ENCODE results near the gene CRYBG2. TPM values are rescaled to one million over a fixed set of nuclear protein-coding genes. Genes with fewer than 3 reads are reported as not detected.

The CRYBG2 gene, protein sequence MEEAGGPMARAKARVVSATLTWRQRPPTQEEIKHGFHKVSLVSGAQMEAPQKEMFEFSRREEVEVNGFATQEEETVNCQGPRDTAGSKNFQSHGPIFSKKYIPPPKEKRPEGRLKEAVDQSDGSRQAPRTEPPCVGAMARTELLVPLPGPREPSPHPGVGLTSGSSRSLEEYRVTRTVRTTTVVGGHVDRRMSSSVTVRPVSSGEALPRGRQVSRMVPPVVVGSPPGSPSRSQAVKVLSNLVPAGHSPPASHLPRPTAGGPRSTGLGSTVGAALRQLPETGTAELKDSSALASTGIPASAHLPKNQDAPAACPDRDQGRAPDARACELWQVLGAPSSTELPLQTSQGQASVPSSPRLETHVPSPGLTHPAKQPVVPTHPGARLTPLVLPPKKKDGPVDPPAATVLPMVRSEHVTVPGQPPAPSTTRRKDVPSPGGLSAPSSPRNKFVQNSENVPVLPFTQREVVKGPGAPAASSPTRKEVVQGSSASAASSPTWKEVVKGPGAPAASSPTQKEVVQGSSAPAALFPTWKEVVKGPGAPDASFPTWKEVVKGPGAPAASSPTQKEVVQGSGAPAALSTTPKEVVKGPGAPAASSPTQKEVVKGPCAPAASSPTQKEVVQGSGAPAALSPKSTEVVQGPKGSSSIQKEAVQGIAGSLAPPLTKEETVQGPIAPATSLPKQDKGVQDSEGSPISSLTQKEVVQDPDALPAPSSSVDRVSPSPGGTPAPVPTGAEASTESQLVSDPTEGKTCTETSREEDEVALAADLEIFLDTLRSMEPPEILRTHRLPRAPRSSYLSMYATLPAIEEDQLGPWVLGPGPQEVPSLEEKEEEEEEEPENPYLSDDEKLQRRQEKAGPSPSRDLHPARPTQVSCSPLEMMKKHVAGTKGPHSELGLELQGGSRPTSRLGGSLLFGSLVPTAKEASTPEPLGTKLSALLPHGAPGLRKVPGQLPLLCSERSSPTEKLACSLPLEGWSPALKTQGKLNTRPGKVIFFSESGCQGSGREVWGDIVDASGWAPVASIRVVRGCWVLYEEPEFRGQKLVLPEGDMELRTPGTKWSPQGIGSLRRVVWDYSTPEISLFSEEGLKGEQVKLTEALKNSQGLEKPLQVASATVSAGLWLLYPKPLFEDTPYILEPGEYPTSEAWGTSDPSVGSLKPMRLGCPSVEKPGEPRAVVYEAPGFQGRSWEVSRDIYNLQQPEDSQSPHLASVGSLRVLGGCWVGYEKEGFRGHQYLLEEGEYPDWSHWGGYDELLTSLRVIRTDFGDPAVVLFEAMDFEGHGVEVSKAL (N-terminal part only)
- total RNA-seq, result 1 to 10 TPM; 1.3 to 1.4 TPM
- polyA plus RNA-seq (2013, experiment 1 of 2), result 3.1 TPM
- 4.2 TPM for polyA plus RNA-seq (2013, experiment 2 of 2)
- total RNA-seq, result 0.17 to 8.4 (median 1.7) reads per million in 172 experiments

DNA sequence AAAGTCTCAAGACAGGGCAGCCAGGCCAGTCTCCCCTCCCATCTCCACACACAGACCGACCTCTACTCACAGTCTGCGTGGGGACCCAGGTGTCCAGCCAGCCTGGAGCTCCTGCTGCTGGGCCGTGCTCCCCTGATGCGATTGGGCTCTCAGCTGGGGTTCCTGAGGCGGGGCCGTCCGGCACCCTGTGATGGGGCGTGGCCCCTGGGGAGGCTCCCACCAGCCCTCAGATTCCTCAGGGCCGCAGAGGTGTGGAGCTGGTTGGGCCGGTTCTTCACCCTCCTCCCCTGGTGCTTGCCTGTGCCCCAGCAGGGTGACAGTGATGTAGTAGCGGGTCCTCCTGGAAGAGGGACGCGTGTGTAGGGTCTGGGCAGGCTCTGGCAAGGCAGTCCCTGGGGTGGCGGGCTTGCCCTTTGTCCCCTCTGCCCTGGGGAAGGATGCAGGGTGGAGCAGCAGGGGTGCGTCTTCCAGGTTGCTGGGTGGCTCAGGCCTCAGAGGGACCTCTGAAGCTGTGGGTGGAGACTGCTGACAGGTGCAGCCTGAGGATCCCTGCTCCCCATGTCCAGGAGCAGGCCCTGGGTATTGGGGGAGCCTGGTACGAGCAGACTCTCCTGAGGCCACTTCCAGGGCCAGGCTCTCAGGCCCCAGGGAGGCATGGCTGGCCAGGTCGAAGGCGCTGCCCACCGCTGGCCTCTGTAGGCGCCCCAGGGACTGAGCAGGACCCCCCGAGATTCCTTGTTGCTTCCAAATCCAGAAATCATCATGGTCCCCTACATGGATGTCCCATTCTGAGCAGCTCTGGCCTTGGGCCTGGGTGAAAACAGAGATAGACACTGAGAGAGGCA is at the start of gene CRYBG2:
TSS of gene CRYBG2 (minus strand) at position 155 of the 845 bp plus-strand sequence. CDS start 7,473 bp downstream, outside the sequence.
- no peaks in the 10 kb centered on the region for H3K9me3 Mint-ChIP-seq
- H3K4me3 ChIP-seq (ENCODE audit: low read length), result no peak within 1 kb of the TSS
- peaks cover 0 to 2% of the 10 kb centered on the region in 2 experiments for H3K27me3 ChIP-seq (ENCODE audit: control insufficient read depth in 1 of 2, insufficient read depth in 2 of 2, low read length in 2 of 2)
- ChIA-PET CTCF (no interaction called here), POLR2A (no interaction called here)
- no peak within 1 kb of the TSS for H3K27ac Mint-ChIP-seq
- H3K36me3 ChIP-seq (ENCODE audit: insufficient read depth, low read length), result no peaks in the 10 kb centered on the region
- TF ChIP-seq, protein P1, sequence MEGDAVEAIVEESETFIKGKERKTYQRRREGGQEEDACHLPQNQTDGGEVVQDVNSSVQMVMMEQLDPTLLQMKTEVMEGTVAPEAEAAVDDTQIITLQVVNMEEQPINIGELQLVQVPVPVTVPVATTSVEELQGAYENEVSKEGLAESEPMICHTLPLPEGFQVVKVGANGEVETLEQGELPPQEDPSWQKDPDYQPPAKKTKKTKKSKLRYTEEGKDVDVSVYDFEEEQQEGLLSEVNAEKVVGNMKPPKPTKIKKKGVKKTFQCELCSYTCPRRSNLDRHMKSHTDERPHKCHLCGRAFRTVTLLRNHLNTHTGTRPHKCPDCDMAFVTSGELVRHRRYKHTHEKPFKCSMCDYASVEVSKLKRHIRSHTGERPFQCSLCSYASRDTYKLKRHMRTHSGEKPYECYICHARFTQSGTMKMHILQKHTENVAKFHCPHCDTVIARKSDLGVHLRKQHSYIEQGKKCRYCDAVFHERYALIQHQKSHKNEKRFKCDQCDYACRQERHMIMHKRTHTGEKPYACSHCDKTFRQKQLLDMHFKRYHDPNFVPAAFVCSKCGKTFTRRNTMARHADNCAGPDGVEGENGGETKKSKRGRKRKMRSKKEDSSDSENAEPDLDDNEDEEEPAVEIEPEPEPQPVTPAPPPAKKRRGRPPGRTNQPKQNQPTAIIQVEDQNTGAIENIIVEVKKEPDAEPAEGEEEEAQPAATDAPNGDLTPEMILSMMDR (IDR thresholded peaks at IDR 0.05), result no peak
- no peak within 1 kb of the TSS for H3K27ac ChIP-seq (ENCODE audit: low read depth in 1 of 2, low read length in 2 of 2)
- no peak for ATAC-seq (ENCODE audit: poor library complexity)
- H3K9me3 ChIP-seq (ENCODE audit: control insufficient read depth in 1 of 2, insufficient read depth in 1 of 2, low read length in 2 of 2), result no peaks in the 10 kb centered on the region
- no peak for DNase-seq
- peaks cover 5% of the 10 kb centered on the region for H3K27me3 Mint-ChIP-seq
- H3K4me1 ChIP-seq (ENCODE audit: insufficient read depth, low read length), result peaks cover 15% of the 10 kb centered on the region
- peaks cover 9% of the 10 kb centered on the region for H3K4me1 Mint-ChIP-seq (ENCODE audit: low read depth)
- intact Hi-C loops (cut with DNase I, micrococcal nuclease), result no loop called here
- H3K4me3 Mint-ChIP-seq, result no peak within 1 kb of the TSS
- H3K36me3 Mint-ChIP-seq (ENCODE audit: low read depth), result no peaks in the 10 kb centered on the region

DNA sequence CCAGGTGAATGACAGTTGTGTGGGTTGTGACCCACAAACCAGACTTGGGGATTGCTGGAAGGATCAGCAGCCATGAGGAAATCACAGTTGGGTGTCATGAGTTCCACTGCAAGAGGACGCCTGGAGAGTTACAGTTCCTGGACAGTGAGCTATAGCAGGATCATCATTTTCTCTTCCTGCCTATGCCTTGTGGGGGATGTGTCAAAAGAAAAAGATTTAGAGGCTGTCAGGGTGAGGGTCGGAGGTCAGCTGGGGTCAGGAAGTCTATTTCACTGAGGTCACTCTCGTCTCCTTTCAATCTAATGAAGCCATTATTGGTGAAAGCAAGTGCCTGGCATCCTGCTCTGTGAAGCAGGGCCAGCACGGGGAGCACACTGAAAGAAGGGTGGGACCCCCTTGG is 49.7 kb upstream of the CRYBG2 start:
- no peak overlapping the region for H3K27ac Mint-ChIP-seq
- intact Hi-C loops (cut with DNase I, micrococcal nuclease), result no loop called here
- Histone ChIP-seq H3K4me1 (ENCODE audit: insufficient read depth, low read length) (peaks cover 4% of the 10 kb centered on the region), H3K27me3 (ENCODE audit: control insufficient read depth in 1 of 2, insufficient read depth in 2 of 2, low read length in 2 of 2) (peaks cover 6 to 17% of the 10 kb centered on the region in 2 experiments), H3K9me3 (ENCODE audit: control insufficient read depth in 1 of 2, insufficient read depth in 1 of 2, low read length in 2 of 2) (no peaks in the 10 kb centered on the region), H3K36me3 (ENCODE audit: insufficient read depth, low read length) (no peaks in the 10 kb centered on the region), H3K27ac (ENCODE audit: low read depth in 1 of 2, low read length in 2 of 2) (no peak overlapping the region), H3K4me3 (ENCODE audit: low read length) (no peak overlapping the region)
- H3K4me1 Mint-ChIP-seq (ENCODE audit: low read depth), result peaks cover 4% of the 10 kb centered on the region
- CTCF ChIA-PET, result interaction anchor here (1.5 kb wide), 1 partner anchor 14 kb away, joined by 5 read pairs; no protein-coding TSS in a partner anchor
- peaks cover 2% of the 10 kb centered on the region for H3K9me3 Mint-ChIP-seq
- DNase-seq, result no peak
- no peak overlapping the region for H3K4me3 Mint-ChIP-seq
- no peak for ATAC-seq (ENCODE audit: poor library complexity)
- peaks cover 36% of the 10 kb centered on the region for H3K27me3 Mint-ChIP-seq
- no peaks in the 10 kb centered on the region for H3K36me3 Mint-ChIP-seq (ENCODE audit: low read depth)
- TF ChIP-seq, protein P1 (IDR thresholded peaks at IDR 0.05), result no peak
- POLR2A ChIA-PET, result no interaction called here

Measured in CD4-positive, alpha-beta T cell (primary cell).